ENCODE results near the gene RHPN2. TPM values are rescaled to one million over a fixed set of nuclear protein-coding genes. Genes with fewer than 3 reads are reported as not detected.

RHPN2 gene
- total and polyA plus RNA-seq, 2 of the 13 experiments (the other 11 are each of a cell fraction or from before 2014, with no cell fraction given), result 20.3 to 48.0 TPM

DNA sequence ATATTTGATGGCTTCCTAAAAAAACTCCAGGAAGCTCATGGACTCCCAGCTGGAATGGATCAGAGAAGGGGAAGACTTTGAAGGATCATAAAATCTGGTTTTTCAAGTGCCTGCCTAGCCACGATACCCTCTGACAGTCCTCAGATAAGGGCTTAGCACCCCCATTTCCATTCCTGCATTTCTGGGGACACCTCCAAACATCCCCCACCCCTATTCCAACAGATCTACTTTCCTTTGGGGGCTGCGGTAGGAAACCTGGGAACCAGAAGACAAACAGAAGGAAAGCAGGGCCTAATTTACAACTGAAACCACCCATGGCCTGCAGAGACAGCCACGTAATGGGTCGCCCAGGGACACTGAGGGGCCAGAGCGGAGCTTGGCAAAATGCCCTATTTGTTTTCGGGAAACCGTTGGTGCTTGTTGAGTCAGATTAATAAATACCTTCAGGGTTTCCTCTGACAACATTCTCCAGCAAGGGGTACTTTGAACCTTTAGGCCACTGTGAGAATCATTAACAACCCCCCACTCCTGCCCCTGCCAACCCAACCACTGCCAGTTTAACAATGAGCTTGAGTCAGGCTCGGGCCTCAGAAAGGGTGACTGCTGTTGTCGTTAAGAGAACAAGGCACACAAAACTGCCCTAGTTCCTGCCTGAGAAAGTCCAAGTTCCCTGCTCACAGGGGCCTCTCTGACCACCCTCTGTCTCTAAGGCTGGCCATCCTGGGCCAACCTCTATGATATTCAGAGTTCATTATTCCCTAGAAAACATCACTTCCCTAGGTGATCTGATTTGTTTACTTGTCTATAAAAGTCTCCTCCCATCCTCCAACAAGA lies 23.5 kb downstream of the RHPN2 start (continued):
- peak; percentile 55; the same call in 1 of the 2 replicates for TF ChIP-seq ZNF740 (CRISPR knock-in tag; IDR thresholded peaks at IDR 0.05)
- TF ChIP-seq, protein P1, sequence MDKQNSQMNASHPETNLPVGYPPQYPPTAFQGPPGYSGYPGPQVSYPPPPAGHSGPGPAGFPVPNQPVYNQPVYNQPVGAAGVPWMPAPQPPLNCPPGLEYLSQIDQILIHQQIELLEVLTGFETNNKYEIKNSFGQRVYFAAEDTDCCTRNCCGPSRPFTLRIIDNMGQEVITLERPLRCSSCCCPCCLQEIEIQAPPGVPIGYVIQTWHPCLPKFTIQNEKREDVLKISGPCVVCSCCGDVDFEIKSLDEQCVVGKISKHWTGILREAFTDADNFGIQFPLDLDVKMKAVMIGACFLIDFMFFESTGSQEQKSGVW (CRISPR knock-in tag; IDR thresholded peaks at IDR 0.05; ENCODE audit: borderline replicate concordance), result no peak
- peak; percentile 68; the same call in 1 of the 2 replicates for TF ChIP-seq ZNF543 (CRISPR knock-in tag; IDR thresholded peaks at IDR 0.05)
- peak; percentile 46 for TF ChIP-seq ERF (CRISPR knock-in tag; IDR thresholded peaks at IDR 0.05)
- TF ChIP-seq MAFK (conservative IDR thresholded peaks at IDR 0.05 in 1 of 2, IDR thresholded peaks at IDR 0.05 in 1 of 2; ENCODE audit: low read length in 2 of 2), result peak; percentile 1 to 5; a peak in 1 of 4 replicates
- no peak for TF ChIP-seq SMARCC2 (IDR thresholded peaks at IDR 0.05)
- TF ChIP-seq NR2C2 (CRISPR knock-in tag; IDR thresholded peaks at IDR 0.05; ENCODE audit: borderline replicate concordance), result peak; percentile 68
- TF ChIP-seq, protein P2, sequence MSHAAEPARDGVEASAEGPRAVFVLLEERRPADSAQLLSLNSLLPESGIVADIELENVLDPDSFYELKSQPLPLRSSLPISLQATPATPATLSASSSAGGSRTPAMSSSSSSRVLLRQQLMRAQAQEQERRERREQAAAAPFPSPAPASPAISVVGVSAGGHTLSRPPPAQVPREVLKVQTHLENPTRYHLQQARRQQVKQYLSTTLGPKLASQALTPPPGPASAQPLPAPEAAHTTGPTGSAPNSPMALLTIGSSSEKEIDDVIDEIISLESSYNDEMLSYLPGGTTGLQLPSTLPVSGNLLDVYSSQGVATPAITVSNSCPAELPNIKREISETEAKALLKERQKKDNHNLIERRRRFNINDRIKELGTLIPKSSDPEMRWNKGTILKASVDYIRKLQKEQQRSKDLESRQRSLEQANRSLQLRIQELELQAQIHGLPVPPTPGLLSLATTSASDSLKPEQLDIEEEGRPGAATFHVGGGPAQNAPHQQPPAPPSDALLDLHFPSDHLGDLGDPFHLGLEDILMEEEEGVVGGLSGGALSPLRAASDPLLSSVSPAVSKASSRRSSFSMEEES (CRISPR knock-in tag; IDR thresholded peaks at IDR 0.05), result peak; percentile 87
- TF ChIP-seq EEA1 (CRISPR knock-in tag; IDR thresholded peaks at IDR 0.05; ENCODE audit: borderline replicate concordance), result no peak
- no peak for TF ChIP-seq ZNF205 (CRISPR knock-in tag; IDR thresholded peaks at IDR 0.05)
- peak; percentile 83; the same call in 1 of the 2 replicates for TF ChIP-seq HDAC2 (CRISPR knock-in tag; IDR thresholded peaks at IDR 0.05)
- TF ChIP-seq DNMT3B (CRISPR knock-in tag; conservative IDR thresholded peaks at IDR 0.05), result 0 out of 2 replicates have a peak, but pooled peaks have one; percentile 46
- no peak for TF ChIP-seq HNRNPLL (IDR thresholded peaks at IDR 0.05; ENCODE audit: low read depth, low read length, poor library complexity, severe bottlenecking)
- TF ChIP-seq ZGPAT (CRISPR knock-in tag; IDR thresholded peaks at IDR 0.05), result peak; percentile 86
- TF ChIP-seq, protein P3, sequence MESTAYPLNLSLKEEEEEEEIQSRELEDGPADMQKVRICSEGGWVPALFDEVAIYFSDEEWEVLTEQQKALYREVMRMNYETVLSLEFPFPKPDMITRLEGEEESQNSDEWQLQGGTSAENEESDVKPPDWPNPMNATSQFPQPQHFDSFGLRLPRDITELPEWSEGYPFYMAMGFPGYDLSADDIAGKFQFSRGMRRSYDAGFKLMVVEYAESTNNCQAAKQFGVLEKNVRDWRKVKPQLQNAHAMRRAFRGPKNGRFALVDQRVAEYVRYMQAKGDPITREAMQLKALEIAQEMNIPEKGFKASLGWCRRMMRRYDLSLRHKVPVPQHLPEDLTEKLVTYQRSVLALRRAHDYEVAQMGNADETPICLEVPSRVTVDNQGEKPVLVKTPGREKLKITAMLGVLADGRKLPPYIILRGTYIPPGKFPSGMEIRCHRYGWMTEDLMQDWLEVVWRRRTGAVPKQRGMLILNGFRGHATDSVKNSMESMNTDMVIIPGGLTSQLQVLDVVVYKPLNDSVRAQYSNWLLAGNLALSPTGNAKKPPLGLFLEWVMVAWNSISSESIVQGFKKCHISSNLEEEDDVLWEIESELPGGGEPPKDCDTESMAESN (CRISPR knock-in tag; conservative IDR thresholded peaks at IDR 0.05), result peak; percentile 47
- TF ChIP-seq HMG20A (CRISPR knock-in tag; IDR thresholded peaks at IDR 0.05; ENCODE audit: borderline replicate concordance), result peak; percentile 87
- TF ChIP-seq ISL2 (CRISPR knock-in tag; IDR thresholded peaks at IDR 0.05), result peak; percentile 82
- TF ChIP-seq, protein P4, sequence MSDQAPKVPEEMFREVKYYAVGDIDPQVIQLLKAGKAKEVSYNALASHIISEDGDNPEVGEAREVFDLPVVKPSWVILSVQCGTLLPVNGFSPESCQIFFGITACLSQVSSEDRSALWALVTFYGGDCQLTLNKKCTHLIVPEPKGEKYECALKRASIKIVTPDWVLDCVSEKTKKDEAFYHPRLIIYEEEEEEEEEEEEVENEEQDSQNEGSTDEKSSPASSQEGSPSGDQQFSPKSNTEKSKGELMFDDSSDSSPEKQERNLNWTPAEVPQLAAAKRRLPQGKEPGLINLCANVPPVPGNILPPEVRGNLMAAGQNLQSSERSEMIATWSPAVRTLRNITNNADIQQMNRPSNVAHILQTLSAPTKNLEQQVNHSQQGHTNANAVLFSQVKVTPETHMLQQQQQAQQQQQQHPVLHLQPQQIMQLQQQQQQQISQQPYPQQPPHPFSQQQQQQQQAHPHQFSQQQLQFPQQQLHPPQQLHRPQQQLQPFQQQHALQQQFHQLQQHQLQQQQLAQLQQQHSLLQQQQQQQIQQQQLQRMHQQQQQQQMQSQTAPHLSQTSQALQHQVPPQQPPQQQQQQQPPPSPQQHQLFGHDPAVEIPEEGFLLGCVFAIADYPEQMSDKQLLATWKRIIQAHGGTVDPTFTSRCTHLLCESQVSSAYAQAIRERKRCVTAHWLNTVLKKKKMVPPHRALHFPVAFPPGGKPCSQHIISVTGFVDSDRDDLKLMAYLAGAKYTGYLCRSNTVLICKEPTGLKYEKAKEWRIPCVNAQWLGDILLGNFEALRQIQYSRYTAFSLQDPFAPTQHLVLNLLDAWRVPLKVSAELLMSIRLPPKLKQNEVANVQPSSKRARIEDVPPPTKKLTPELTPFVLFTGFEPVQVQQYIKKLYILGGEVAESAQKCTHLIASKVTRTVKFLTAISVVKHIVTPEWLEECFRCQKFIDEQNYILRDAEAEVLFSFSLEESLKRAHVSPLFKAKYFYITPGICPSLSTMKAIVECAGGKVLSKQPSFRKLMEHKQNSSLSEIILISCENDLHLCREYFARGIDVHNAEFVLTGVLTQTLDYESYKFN (CRISPR knock-in tag; conservative IDR thresholded peaks at IDR 0.05), result peak; percentile 99
- TF ChIP-seq MLLT10 (CRISPR knock-in tag; IDR thresholded peaks at IDR 0.05), result no peak
- peak; percentile 94 for TF ChIP-seq NFIC (IDR thresholded peaks at IDR 0.05; ENCODE audit: low read length)

Data from HepG2 (cell line).